GM12878 (cell line): ENCODE results near the gene CARD9. TPM values are rescaled to one million over a fixed set of nuclear protein-coding genes. Genes with fewer than 3 reads are reported as not detected.

Source experiments
- ATAC-seq: fragments of 200-7000 bp; cut with Tn5 transposase; 3 replicates; pipeline ENCODE4 v1.9.1; 2020; ENCODE audit warnings: mild to moderate bottlenecking, moderate library complexity
- BruUV-seq: library from RNA; stranded (reverse); fragments of 400-500 nt; replicated peaks from 2 replicates; lab custom pipeline; 2021; lab: Mats Ljungman, UMichigan
- CTCF ChIA-PET: fragments of 300-600 bp; sonication (Branson Sonifier 250); formaldehyde crosslinking; extraction: SDS; loops from one replicate; lab custom pipeline; 2021; ENCODE audit warnings: inconsistent platforms; lab: Yijun Ruan, JAX
- POLR2A ChIA-PET: fragments of 350-600 bp; formaldehyde crosslinking; extraction: SDS; loops from one replicate; lab custom pipeline; 2021; ENCODE audit warnings: inconsistent platforms; lab: Charles Lee
- RAD21 ChIA-PET: fragments of 300-600 bp; sonication (Branson Sonifier 250); formaldehyde crosslinking; loops from one replicate; lab custom pipeline; 2023; ENCODE audit warnings: antibody characterized with exemption; ENCODE audit not compliant: unreplicated experiment; lab: Charles Lee
- SMC1A ChIA-PET: fragments of 300-600 bp; sonication (Branson Sonifier 250); formaldehyde crosslinking; loops from one replicate; lab custom pipeline; 2023; ENCODE audit not compliant: unreplicated experiment, uncharacterized antibody; lab: Charles Lee
- DNase-seq: peaks from one replicate; pipeline ENCODE4 v3.0.0-alpha.2; 2011; ENCODE audit warnings: low read depth, low spot score
- FAIRE-seq: peaks from 3 replicates; lab custom pipeline; 2011; peaks lifted over from hg19 to GRCh38; lab: Jason Lieb, UNC
- H2AFZ ChIP-seq: 2 replicates; pipeline ENCODE4 v1.6.0; 2011; ENCODE audit warnings: low read depth, low read length, control low read depth; ENCODE audit not compliant: control insufficient read depth
- H3K27ac ChIP-seq: 2 replicates; pipeline ENCODE4 v1.5.1; 2011; ENCODE audit warnings: control low read depth; ENCODE audit not compliant: control insufficient read depth, insufficient read depth
- H3K27me3 ChIP-seq, 2 experiments: replicated peaks in 1 of 2; 2 replicates each; pipeline versions ENCODE4 v1.6.0 to v1.6.1; 2011; ENCODE audit warnings: low read length in 1 of 2; ENCODE audit not compliant: control insufficient read depth in 2 of 2, insufficient read depth in 2 of 2
- H3K36me3 ChIP-seq, 2 experiments: 2 replicates each; pipeline ENCODE4 v1.5.1; 2011; ENCODE audit warnings: low read length in 1 of 2; ENCODE audit not compliant: control insufficient read depth in 2 of 2, insufficient read depth in 2 of 2
- H3K4me1 ChIP-seq: 2 replicates; pipeline ENCODE4 v1.6.1; 2011; ENCODE audit warnings: mild to moderate bottlenecking, low read length, moderate library complexity, mixed read lengths; ENCODE audit not compliant: control insufficient read depth, insufficient read depth
- H3K4me2 ChIP-seq: 2 replicates; pipeline ENCODE4 v1.6.0; 2011; ENCODE audit warnings: control low read depth; ENCODE audit not compliant: control insufficient read depth, insufficient read depth
- H3K4me3 ChIP-seq: fragments of 200-600 bp; sonication (generic); 2 replicates; pipeline ENCODE4 v1.5.1; 2016
- H3K79me2 ChIP-seq: 2 replicates; pipeline ENCODE4 v1.6.0; 2011; ENCODE audit warnings: low read length; ENCODE audit not compliant: control insufficient read depth, insufficient read depth
- H3K9ac ChIP-seq: 2 replicates; pipeline ENCODE4 v1.8.0; 2011; ENCODE audit warnings: low read length, control low read depth, mixed read lengths; ENCODE audit not compliant: control insufficient read depth, insufficient read depth
- H3K9me3 ChIP-seq: replicated peaks from 3 replicates; pipeline ENCODE4 v1.5.1; 2011; ENCODE audit warnings: mild to moderate bottlenecking, low read length; ENCODE audit not compliant: control insufficient read depth, insufficient read depth
- H4K20me1 ChIP-seq: 2 replicates; pipeline ENCODE4 v1.6.0; 2011; ENCODE audit not compliant: control insufficient read depth, insufficient read depth
- POLR2A ChIP-seq: IDR thresholded peaks from 2 replicates; pipeline ENCODE4 v1.6.1; 2011; ENCODE audit warnings: low read depth, mild to moderate bottlenecking, low read length
- ZNF207 ChIP-seq: fragments of 450-650 bp; IDR thresholded peaks from 2 replicates; pipeline ENCODE4 v1.6.1; 2014; ENCODE audit warnings: antibody characterized with exemption, mild to moderate bottlenecking, borderline replicate concordance
- ZZZ3 ChIP-seq: IDR thresholded peaks from 2 replicates; pipeline ENCODE4 v1.6.1; 2011; ENCODE audit warnings: low read depth; ENCODE audit not compliant: control insufficient read depth, insufficient read length
- WGBS: methylation state at CpG from one replicate; pipeline ENCODE4 v1.1.6; 2016; ENCODE audit warnings: low lambda C conversion rate; ENCODE audit not compliant: insufficient replicate concordance, insufficient coverage; ENCODE audit errors: missing lambda C conversion rate; 5-methylcytosine and 5-hydroxymethylcytosine counted together
- in situ Hi-C: fragments of 300-500 bp; cut with MboI; formaldehyde crosslinking; loops from 9 replicates; pipeline ENCODE4 v1.14.3; 2018; ENCODE audit warnings: mixed read lengths
- intact Hi-C: fragments of 100-400 bp; cut with micrococcal nuclease; formaldehyde crosslinking; loops from one replicate; pipeline ENCODE4 v1.14.2; 2022; ENCODE audit not compliant: unreplicated experiment
- polyA plus RNA-seq, 11 experiments: library from polyadenylated mRNA; depleted of rRNA in 4 of 11; unstranded in 6 of 11; stranded (reverse) in 5 of 11; fragments of >200 nt; fragmentation: Nextera tagmentation in 4 of 11; fragmentation: Illumina TruSeq in 1 of 11; extraction: Ambion mirVana in 4 of 11; extraction: Trizol in 1 of 11; gene quantifications; 1 replicate in 1 of 11; 2 replicates in 10 of 11; pipeline versions ENCODE4 v1.2.1 to v1.2.3, GENCODE V29; 2011 to 2016; ENCODE audit warnings: inconsistent platforms in 2 of 11, missing spikeins in 2 of 11, low read depth in 1 of 11
- total RNA-seq, 4 experiments: library from RNA; depleted of rRNA in 3 of 4; stranded (reverse); fragments of >200 nt in 3 of 4; fragmentation: Illumina TruSeq in 1 of 4; extraction: Trizol in 1 of 4; gene quantifications; 2 replicates each; pipeline versions ENCODE4 v1.2.1 to v1.2.3, GENCODE V29; 2013 to 2021
- TF ChIP-seq, protein P1 (sequence below), 3 experiments: IDR thresholded peaks in 2 of 3; conservative IDR thresholded peaks in 1 of 3; 2 replicates each; pipeline ENCODE4 v1.5.1; 2011; ENCODE audit warnings: low read depth in 3 of 3, low read length in 3 of 3, mild to moderate bottlenecking in 3 of 3, control low read depth in 2 of 3, moderate library complexity in 2 of 3, inconsistent platforms in 1 of 3, mixed read lengths in 1 of 3; ENCODE audit not compliant: control insufficient read depth in 2 of 3, insufficient read depth in 1 of 3; ENCODE audit errors: extremely low read depth in 1 of 3

CARD9 gene
- total and polyA plus RNA-seq, 10 of the 15 experiments (the other 5 are each of a cell fraction or from before 2014, with no cell fraction given): 0.11 to 4.9 (median 1.8) TPM; not detected in 1

DNA sequence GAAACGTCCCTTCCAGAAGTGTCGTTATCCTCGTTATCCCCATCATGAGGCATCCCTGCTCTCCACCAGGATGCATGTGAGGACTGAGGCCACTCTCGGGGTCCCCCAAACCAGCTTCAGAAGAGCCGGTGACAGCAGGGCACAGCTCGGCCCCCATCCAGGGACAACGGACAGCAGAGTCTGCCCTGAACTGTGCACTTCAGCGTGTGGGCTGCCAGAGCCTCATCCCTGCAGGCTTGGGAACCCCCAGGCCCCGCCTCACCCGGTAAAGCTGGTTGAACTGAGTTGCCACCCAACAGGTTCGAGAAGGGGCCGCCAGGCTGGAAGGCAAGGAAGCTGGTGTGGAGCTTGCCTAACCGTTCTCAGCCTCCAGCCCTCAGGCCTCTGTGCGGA, 710 bp upstream of the CARD9 start:
- H3K27ac ChIP-seq: no peak overlapping the region
- POLR2A ChIA-PET: interaction anchor here (1.1 to 1.4 kb wide), 2 partner anchors 15 to 27 kb away, joined by 3 to 4 read pairs; no protein-coding TSS in a partner anchor
- H3K4me1 ChIP-seq: 0 out of 2 replicates have a peak, but pooled peaks cover 4% of the 10 kb centered on the region
- peaks cover 0 to 11% of the 10 kb centered on the region in 2 experiments; a peak in 3 of 4 replicates for H3K36me3 ChIP-seq
- RAD21 ChIA-PET: no interaction called here
- H3K27me3 ChIP-seq: no peaks in the 10 kb centered on the region
- no peak overlapping the region for H3K4me3 ChIP-seq
- intact Hi-C loops: no loop called here
- CTCF ChIA-PET: no interaction called here
- FAIRE-seq (no peak), DNase-seq (no peak), ATAC-seq (no peak)
- WGBS: 87% methylated on average over 14 of the region's 14 CpGs
- SMC1A ChIA-PET: no interaction called here
- in situ Hi-C loops: no loop called here
- no peak overlapping the region for H2AFZ ChIP-seq
- H3K9ac ChIP-seq: no peak overlapping the region
- no TSS peak for BruUV-seq
- no peaks in the 10 kb centered on the region for H3K79me2 ChIP-seq
- no peaks in the 10 kb centered on the region for H4K20me1 ChIP-seq
- TF ChIP-seq ZNF207 (no peak), ZZZ3 (no peak), POLR2A (peak; percentile 55; the same call in 1 of the 2 replicates)
- TF ChIP-seq, protein P1, sequence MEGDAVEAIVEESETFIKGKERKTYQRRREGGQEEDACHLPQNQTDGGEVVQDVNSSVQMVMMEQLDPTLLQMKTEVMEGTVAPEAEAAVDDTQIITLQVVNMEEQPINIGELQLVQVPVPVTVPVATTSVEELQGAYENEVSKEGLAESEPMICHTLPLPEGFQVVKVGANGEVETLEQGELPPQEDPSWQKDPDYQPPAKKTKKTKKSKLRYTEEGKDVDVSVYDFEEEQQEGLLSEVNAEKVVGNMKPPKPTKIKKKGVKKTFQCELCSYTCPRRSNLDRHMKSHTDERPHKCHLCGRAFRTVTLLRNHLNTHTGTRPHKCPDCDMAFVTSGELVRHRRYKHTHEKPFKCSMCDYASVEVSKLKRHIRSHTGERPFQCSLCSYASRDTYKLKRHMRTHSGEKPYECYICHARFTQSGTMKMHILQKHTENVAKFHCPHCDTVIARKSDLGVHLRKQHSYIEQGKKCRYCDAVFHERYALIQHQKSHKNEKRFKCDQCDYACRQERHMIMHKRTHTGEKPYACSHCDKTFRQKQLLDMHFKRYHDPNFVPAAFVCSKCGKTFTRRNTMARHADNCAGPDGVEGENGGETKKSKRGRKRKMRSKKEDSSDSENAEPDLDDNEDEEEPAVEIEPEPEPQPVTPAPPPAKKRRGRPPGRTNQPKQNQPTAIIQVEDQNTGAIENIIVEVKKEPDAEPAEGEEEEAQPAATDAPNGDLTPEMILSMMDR (IDR thresholded peaks at IDR 0.05 in 2 of 3, conservative IDR thresholded peaks at IDR 0.05 in 1 of 3; ENCODE audit: control insufficient read depth in 2 of 3, extremely low read depth in 1 of 3, insufficient read depth in 1 of 3, low read depth in 3 of 3, low read length in 3 of 3): no peak
- no peaks in the 10 kb centered on the region for H3K9me3 ChIP-seq
- no peak overlapping the region for H3K4me2 ChIP-seq
